H1 (cell line): ENCODE measurements around the gene TPP1. TPM values are rescaled to one million over a fixed set of nuclear protein-coding genes. Genes with fewer than 3 reads are reported as not detected.

ENCODE experiments used
- EGR1 ChIP-seq: IDR thresholded peaks from 2 replicates; pipeline ENCODE4 v1.6.1; 2011; ENCODE audit warnings: low read depth, low read length, borderline replicate concordance
- HDAC6 ChIP-seq: IDR thresholded peaks from one replicate; pipeline ENCODE4 v1.7.1; 2012; ENCODE audit warnings: low read depth, mild to moderate bottlenecking, inconsistent platforms, low read length, moderate library complexity
- JUND ChIP-seq: IDR thresholded peaks from 2 replicates; pipeline ENCODE4 v1.6.1; 2011; ENCODE audit warnings: mild to moderate bottlenecking, improper control_type of control experiment, low read length
- MAFK ChIP-seq: IDR thresholded peaks from 2 replicates; pipeline ENCODE4 v1.6.1; 2012; ENCODE audit warnings: low read depth, mild to moderate bottlenecking, improper control_type of control experiment, low read length
- TBP ChIP-seq: IDR thresholded peaks from 2 replicates; pipeline ENCODE4 v1.6.1; 2011; ENCODE audit warnings: low read depth, low read length, improper control_type of control experiment
- polyA plus RNA-seq, 7 experiments: library from polyadenylated mRNA; depleted of rRNA in 3 of 7; stranded (reverse) in 5 of 7; unstranded in 2 of 7; fragments of >200 nt in 5 of 7; fragments of 200-250 nt in 2 of 7; gene quantifications; 1 replicate in 5 of 7; 2 replicates in 1 of 7; 4 replicates in 1 of 7; pipeline versions ENCODE4 v1.2.1 to v1.2.3, GENCODE V29; 2011 to 2013; ENCODE audit warnings: missing spikeins in 2 of 7, mixed read lengths in 2 of 7
- total RNA-seq: library from RNA; stranded (reverse); fragmentation: NEBNext Ultra II Directional; extraction: Animal tissue kit (Norgen Biotek cat#: 25700); gene quantifications from 2 replicates; pipeline ENCODE4 v1.2.1, GENCODE V29; 2021

TPP1 gene
- total and polyA plus RNA-seq, 2 of the 8 experiments (the other 6 are each of a cell fraction or from before 2014, with no cell fraction given) = 36.1 to 77.5 TPM

- TF ChIP-seq MAFK = no peak
- no peak for TF ChIP-seq EGR1
- TF ChIP-seq HDAC6 = no peak
- TF ChIP-seq JUND = no peak
- TF ChIP-seq TBP = no peak
- TF ChIP-seq, all 59 proteins: peak for 0
Measured at GRCh38 chr11:6663794-6664469, 44.7 kb upstream of the TPP1 start (continued).
